Kasumi-1 (cell line): ENCODE results near the gene TMEM87B.
"Not testable (repeated sequence)": the region's sequence is repeated elsewhere in the genome, so short reads cannot be mapped to it uniquely, and the experiment has no call there.

Experiments
- DNase-seq, 2 experiments: peaks; one replicate each; lab custom pipeline; 2025; lab: John Stamatoyannopoulos, UW

TMEM87B gene

GRCh38 chr2:112133344-112133743 is 78.3 kb downstream of the TMEM87B start:
- no peak for DNase-seq

GRCh38 chr2:112134120-112134519 is 79.1 kb downstream of the TMEM87B start:
- DNase-seq = no peak

GRCh38 chr2:112136096-112136495 is 81.0 kb downstream of the TMEM87B start:
- no peak for DNase-seq

- no peak for DNase-seq
Observed at GRCh38 chr2:112137516-112138158, 82.6 kb downstream of the TMEM87B start.

- no peak for DNase-seq
Observed at GRCh38 chr2:112138159-112139032, 83.3 kb downstream of the TMEM87B start, which contains the start of gene FBLN7. TSS of gene FBLN7 (plus strand) at chr2:112138385. CDS start at chr2:112138656, 271 bp downstream.

GRCh38 chr2:112139033-112139614 is 84.1 kb downstream of the TMEM87B start:
- not testable (repeated sequence) for DNase-seq

GRCh38 chr2:112139661-112140204 is 84.7 kb downstream of the TMEM87B start:
- not testable (repeated sequence) for DNase-seq

GRCh38 chr2:112140205-112140802 is 85.2 kb downstream of the TMEM87B start:
- no peak for DNase-seq

- no peak for DNase-seq
Observed at GRCh38 chr2:112140899-112141625, 86.0 kb downstream of the TMEM87B start.

GRCh38 chr2:112141626-112142007 is 86.5 kb downstream of the TMEM87B start:
- no peak for DNase-seq

- DNase-seq = no peak
Observed at GRCh38 chr2:112142525-112143078, 87.5 kb downstream of the TMEM87B start.

- no peak for DNase-seq
Observed at GRCh38 chr2:112143150-112143549, 88.1 kb downstream of the TMEM87B start.

GRCh38 chr2:112144966-112145365 is 89.9 kb downstream of the TMEM87B start:
- no peak for DNase-seq

- DNase-seq = no peak
Observed at GRCh38 chr2:112147382-112148168, 92.5 kb downstream of the TMEM87B start.

- no peak for DNase-seq
Observed at GRCh38 chr2:112148477-112148876, 93.4 kb downstream of the TMEM87B start.

GRCh38 chr2:112149194-112149593 is 94.1 kb downstream of the TMEM87B start:
- no peak for DNase-seq

- no peak for DNase-seq
Observed at GRCh38 chr2:112149866-112150435, 94.9 kb downstream of the TMEM87B start.

- no peak for DNase-seq
Observed at GRCh38 chr2:112150447-112150846, 95.4 kb downstream of the TMEM87B start.

GRCh38 chr2:112150851-112151250 is 95.8 kb downstream of the TMEM87B start:
- no peak for DNase-seq

- DNase-seq = no peak
Observed at GRCh38 chr2:112151271-112151670, 96.2 kb downstream of the TMEM87B start.
